Uterus (tissue), 4 donors: ENCODE results near the gene MTO1. TPM values are rescaled to one million over a fixed set of nuclear protein-coding genes. Genes with fewer than 3 reads are reported as not detected.

ENCODE experiments used
- DNase-seq, 2 donors: peaks; one replicate each; pipeline ENCODE4 v3.0.0-alpha.2; 2019 to 2020
- H3K27ac ChIP-seq, 2 donors: fragments of 200-600 bp; sonication (generic); 1 replicate in 1 of 2; 2 replicates in 1 of 2; pipeline ENCODE4 v1.5.1; 2016 to 2018
- H3K27me3 ChIP-seq, 2 donors: fragments of 200-600 bp; sonication (generic); one replicate each; pipeline ENCODE4 v1.5.1; 2018 to 2019; ENCODE audit warnings: control low read depth in 1 of 2
- H3K36me3 ChIP-seq, 2 donors: fragments of 200-600 bp; sonication (generic); one replicate each; pipeline ENCODE4 v1.5.1; 2019; ENCODE audit warnings: control low read depth in 1 of 2
- H3K4me1 ChIP-seq, 2 donors: fragments of 200-600 bp; sonication (generic); one replicate each; pipeline ENCODE4 v1.5.1; 2018 to 2019; ENCODE audit warnings: control low read depth in 1 of 2
- H3K4me3 ChIP-seq, 2 donors: fragments of 200-600 bp; sonication (generic); 1 replicate in 1 of 2; 2 replicates in 1 of 2; pipeline ENCODE4 v1.5.1; 2018 to 2019; ENCODE audit warnings: mild to moderate bottlenecking in 1 of 2
- H3K9me3 ChIP-seq, 2 donors: fragments of 200-600 bp; sonication (generic); one replicate each; pipeline ENCODE4 v1.5.1; 2019; ENCODE audit warnings: control low read depth in 1 of 2
- CTCF ChIP-seq, 4 experiments: fragments of 200-600 bp in 2 of 4; fragments of 450-650 bp in 2 of 4; sonication (generic) in 2 of 4; IDR thresholded peaks; one replicate each; pipeline ENCODE4 v1.5.1; 2016 to 2019; ENCODE audit warnings: antibody characterized with exemption in 4 of 4, mild to moderate bottlenecking in 2 of 4, moderate library complexity in 1 of 4
- POLR2A ChIP-seq, 2 donors: fragments of 450-650 bp; IDR thresholded peaks; one replicate each; pipeline ENCODE4 v1.6.1; 2016; ENCODE audit warnings: antibody characterized with exemption in 2 of 2, mild to moderate bottlenecking in 1 of 2, moderate library complexity in 1 of 2
- intact Hi-C: fragments of 100-400 bp; cut with DNase I; formaldehyde crosslinking; loops from one replicate; pipeline ENCODE4 v1.15.1; 2023; ENCODE audit warnings: low total_unique reads
- total RNA-seq, 4 donors: library from RNA; depleted of rRNA in 3 of 4; stranded (reverse); fragments of >200 nt in 3 of 4; gene quantifications; one replicate each; pipeline versions ENCODE4 v1.1.0 to v1.2.4, GENCODE V29; 2014 to 2023
- donor health status: DM: yes; HTN: yes; CAD: no.

Gene MTO1
- total RNA-seq, 4 donors from 2014 or later = 13.3 to 38.3 (median 26.8) TPM

GRCh38 chr6:73484438-73484837 is 22.9 kb downstream of the MTO1 start:
- no peaks in the 10 kb centered on the region for H3K4me1 ChIP-seq
- TF ChIP-seq POLR2A (IDR thresholded peaks at IDR 0.05) (no peak), CTCF (IDR thresholded peaks at IDR 0.05) (no peak)
- no peak overlapping the region for H3K4me3 ChIP-seq
- no peaks in the 10 kb centered on the region for H3K36me3 ChIP-seq
- intact Hi-C loops = no loop called here
- no peaks in the 10 kb centered on the region for H3K27me3 ChIP-seq
- H3K9me3 ChIP-seq = no peaks in the 10 kb centered on the region
- no peak overlapping the region for H3K27ac ChIP-seq
- no peak for DNase-seq

DNA sequence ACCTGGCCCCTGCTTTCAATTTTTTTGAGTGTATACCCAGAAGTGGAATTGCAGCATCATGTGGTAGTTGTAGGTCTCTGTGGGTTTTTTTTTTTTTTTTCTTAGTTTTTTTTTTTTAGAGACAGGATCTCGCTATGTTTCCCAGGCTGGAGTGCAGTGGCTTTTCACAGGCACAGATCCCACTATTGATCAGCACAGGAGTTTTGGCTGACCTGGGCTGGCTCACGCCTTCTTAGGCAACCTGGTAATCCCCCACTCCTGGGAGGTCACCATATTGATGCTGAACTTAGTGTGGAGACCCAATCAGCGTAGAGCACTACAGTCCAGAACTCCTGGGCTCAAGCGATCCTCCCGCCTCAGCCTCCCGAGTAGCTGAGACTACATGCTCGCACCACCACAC is 25.9 kb downstream of the MTO1 start:
- no peaks in the 10 kb centered on the region for H3K4me1 ChIP-seq
- no peaks in the 10 kb centered on the region for H3K9me3 ChIP-seq
- H3K27ac ChIP-seq = no peak overlapping the region
- intact Hi-C loops = no loop called here
- H3K4me3 ChIP-seq = no peak overlapping the region
- H3K27me3 ChIP-seq = no peaks in the 10 kb centered on the region
- H3K36me3 ChIP-seq = no peaks in the 10 kb centered on the region
- TF ChIP-seq CTCF (IDR thresholded peaks at IDR 0.05) (no peak), POLR2A (IDR thresholded peaks at IDR 0.05) (no peak)
- no peak for DNase-seq

DNA sequence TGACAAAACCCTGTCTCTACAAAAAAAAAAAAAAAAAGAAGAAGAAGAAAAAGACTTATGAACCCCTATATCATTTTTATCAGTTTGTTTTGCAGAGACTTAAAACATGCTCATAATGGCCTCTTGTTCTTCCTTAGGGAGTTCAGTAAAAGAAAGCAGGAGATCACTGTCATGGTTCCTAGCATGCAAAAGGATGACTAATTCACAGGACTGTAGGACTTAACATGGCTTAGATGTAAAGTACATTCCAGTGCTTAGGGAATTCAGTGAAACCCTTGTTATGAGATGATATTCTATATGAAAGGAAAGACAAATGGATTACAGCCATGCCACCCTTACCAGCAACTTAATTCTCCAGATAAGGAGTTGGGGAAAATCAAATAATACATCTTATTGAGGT is 29.8 kb downstream of the MTO1 start:
- intact Hi-C loops = no loop called here
- no peaks in the 10 kb centered on the region for H3K9me3 ChIP-seq
- TF ChIP-seq POLR2A (IDR thresholded peaks at IDR 0.05) (no peak), CTCF (IDR thresholded peaks at IDR 0.05) (no peak)
- no peak for DNase-seq
- no peak overlapping the region for H3K4me3 ChIP-seq
- H3K27ac ChIP-seq = no peak overlapping the region
- H3K4me1 ChIP-seq = no peaks in the 10 kb centered on the region
- no peaks in the 10 kb centered on the region for H3K27me3 ChIP-seq
- H3K36me3 ChIP-seq = no peaks in the 10 kb centered on the region

GRCh38 chr6:73497915-73498314 is 36.4 kb downstream of the MTO1 start:
- no peak for DNase-seq
- Histone ChIP-seq H3K4me1 (no peaks in the 10 kb centered on the region), H3K36me3 (peaks cover 0 to 3% of the 10 kb centered on the region in 2 donors), H3K27me3 (no peaks in the 10 kb centered on the region), H3K9me3 (no peaks in the 10 kb centered on the region), H3K27ac (no peak overlapping the region), H3K4me3 (no peak overlapping the region)
- intact Hi-C loops = no loop called here
- TF ChIP-seq POLR2A (IDR thresholded peaks at IDR 0.05) = no peak
- TF ChIP-seq CTCF (IDR thresholded peaks at IDR 0.05) = no peak

GRCh38 chr6:73503027-73503772 is 41.7 kb downstream of the MTO1 start:
- H3K27ac ChIP-seq = no peak overlapping the region
- DNase-seq = no peak
- intact Hi-C loops = no loop called here
- no peak overlapping the region for H3K4me3 ChIP-seq
- no peak for TF ChIP-seq CTCF (IDR thresholded peaks at IDR 0.05)
- no peak for TF ChIP-seq POLR2A (IDR thresholded peaks at IDR 0.05)
- peaks cover 0 to 1% of the 10 kb centered on the region in 2 donors for H3K36me3 ChIP-seq
- no peaks in the 10 kb centered on the region for H3K9me3 ChIP-seq
- no peaks in the 10 kb centered on the region for H3K27me3 ChIP-seq
- no peaks in the 10 kb centered on the region for H3K4me1 ChIP-seq
